HG02623 (cell line): Measurements from ENCODE around the gene RNF212.

ENCODE experiments used
- ATAC-seq: cut with Tn5 transposase; IDR thresholded peaks from one replicate; pipeline ENCODE4 v1.9.1; 2021; ENCODE audit warnings: moderate library complexity; ENCODE audit not compliant: unreplicated experiment

RNF212 gene

DNA sequence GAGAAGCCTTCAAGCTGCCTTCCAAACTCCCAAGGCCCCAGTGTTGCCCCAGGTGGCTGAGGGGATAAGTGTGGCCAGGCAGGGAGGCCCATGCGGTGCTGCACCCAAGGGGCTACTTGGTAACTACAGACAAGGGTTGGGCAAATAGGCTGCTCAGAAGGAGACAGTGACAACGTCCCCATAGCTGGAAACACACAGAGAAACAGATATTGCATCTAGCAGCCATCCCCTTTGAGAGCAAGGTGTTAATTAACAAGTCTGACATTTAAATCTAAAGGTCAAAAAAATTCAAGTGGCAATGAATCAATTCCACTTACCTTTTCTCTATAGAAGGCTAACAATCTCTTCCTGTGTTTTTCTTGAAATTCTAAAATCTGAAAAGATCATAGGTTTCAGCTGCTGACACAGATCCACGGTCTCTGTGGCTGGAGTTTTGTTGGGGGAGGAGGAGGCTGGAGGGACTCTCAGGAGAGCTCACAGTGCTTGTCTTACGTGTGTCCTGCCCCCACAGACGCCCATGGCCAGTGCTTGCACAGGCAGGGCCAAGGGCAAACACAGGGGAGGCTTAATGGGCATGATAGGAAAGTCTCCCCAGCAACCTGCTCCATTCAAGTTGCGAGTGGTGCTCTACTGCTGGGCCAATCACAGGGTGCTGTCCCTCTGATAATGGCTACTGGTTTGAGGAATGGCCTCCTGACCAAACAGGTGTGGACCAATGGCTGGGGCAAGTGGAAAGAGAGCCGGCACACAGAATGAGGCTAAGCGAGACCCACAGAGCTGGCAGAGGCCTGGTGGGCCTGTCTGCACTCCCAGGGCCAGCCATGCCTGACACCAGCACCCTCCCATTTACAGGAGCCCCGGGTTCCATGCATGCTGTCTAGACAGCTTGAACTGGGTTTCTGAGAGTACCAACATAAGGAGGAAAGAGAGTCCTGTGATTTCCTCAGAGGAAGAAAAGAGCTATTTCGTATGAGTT, 22.6 kb downstream of the RNF212 start:
- ATAC-seq = no peak

DNA sequence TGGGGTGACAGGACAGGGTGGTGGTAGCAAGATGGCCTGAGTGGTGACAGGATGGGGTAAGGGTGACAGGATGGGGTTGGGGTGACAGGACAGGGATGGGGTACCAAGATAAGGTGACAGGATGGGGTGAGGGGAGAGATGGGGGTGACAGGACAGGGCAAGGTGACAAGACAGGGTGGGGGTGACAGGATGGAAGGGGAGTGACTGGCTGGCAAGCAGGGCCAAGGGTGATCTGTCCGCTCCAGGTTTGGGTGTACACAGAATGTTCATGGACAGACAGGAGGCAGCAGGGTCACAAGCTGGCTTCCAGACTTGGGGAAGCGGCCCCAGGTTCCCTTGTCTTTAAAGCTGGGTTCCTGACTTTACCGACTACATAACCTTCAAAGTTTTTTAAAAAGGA, 23.3 kb downstream of the RNF212 start:
- ATAC-seq = no peak

DNA sequence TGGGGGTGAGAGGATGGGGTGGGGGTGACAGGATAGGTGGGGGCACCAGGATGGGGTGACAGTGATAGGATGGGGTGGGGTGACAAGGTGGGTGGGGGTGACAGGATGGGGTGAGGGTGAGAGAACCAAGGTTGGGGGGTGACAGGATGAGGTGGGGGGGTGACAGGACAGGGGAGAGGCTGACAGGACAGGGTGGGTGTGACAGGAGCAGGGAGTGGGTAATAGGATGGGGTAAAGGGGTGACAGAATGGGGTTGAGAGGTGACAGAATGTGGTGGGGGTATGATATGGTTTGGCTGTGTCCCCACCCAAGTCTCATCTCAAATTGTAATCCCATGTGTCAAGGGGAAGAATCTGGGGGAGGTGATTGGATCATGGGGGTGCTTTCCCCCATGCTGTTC, 26.0 kb downstream of the RNF212 start:
- no peak for ATAC-seq

DNA sequence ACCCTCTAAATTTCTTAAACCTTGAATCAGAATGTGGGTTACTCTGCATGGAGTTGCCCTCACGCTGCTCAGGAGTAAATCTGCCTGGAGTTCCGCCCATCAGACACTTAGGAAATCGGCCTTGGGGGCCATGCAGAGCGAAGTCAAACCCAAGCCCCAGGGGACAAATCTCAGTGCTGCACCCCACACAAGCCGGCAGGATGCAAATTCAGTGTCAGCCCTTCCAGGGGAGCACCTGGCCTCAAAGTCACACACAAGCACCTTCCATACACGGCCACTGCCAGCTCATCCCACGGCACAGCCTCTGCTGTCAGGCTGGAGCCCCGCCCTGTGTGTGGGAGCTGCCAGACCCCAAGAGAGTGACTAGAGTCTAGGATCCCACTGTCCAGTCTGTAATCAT, 27.4 kb downstream of the RNF212 start:
- ATAC-seq = no peak

DNA sequence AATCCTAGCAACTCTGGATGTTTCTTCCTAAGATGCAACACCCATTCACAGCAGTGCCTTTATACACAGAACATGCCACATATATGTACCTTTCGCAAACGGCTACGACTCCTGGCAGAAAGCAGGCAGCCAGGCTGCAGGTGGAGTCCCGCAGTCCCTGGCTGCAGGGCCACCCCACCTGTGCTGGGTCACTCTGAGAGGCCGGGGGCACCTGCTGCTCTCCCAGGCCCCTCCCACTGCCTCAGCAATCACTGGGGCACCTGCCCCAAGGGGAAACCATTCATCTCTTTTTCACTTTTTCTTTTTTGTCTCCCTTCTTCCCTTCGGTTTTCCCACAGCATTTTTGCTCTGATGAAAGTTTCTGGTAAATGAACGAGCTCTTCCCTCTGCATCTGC, 28.0 kb downstream of the RNF212 start:
- no peak for ATAC-seq

DNA sequence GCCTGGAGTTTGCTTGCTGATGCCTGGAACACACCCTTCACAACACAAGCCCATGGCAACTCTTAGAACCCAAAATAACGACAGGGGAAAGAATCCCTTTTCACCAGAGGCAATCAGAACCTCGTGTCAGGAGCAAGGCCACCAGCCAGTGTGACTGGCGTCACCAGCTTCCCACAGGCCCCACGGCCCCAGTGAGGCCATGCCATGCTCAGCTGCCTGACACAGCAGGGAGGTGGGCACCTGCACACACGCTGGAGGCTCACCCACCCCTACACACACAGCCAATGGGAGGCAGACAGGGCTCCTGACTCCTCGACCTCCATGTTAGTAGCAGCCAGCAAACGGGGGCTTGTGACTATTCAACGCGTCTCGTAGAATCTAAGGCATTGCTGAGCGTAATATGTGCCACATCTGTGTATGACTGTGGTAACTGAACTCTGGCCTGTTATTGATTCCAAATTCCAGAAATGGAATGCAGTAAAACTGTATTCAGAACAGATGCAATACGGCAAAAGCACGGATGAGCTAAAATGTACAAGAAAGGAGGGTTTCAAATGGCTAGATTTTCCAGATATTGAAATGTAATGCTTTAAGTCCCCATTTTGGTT, 28.5 kb downstream of the RNF212 start:
- no peak for ATAC-seq

GRCh38 chr4:1084394-1084793, 29.0 kb downstream of the RNF212 start:
- ATAC-seq = no peak

- no peak for ATAC-seq
These were observed 30.9 kb downstream of the RNF212 start for GRCh38 chr4:1082215-1083182.

GRCh38 chr4:1081689-1082040, 31.7 kb downstream of the RNF212 start:
- no peak for ATAC-seq

DNA sequence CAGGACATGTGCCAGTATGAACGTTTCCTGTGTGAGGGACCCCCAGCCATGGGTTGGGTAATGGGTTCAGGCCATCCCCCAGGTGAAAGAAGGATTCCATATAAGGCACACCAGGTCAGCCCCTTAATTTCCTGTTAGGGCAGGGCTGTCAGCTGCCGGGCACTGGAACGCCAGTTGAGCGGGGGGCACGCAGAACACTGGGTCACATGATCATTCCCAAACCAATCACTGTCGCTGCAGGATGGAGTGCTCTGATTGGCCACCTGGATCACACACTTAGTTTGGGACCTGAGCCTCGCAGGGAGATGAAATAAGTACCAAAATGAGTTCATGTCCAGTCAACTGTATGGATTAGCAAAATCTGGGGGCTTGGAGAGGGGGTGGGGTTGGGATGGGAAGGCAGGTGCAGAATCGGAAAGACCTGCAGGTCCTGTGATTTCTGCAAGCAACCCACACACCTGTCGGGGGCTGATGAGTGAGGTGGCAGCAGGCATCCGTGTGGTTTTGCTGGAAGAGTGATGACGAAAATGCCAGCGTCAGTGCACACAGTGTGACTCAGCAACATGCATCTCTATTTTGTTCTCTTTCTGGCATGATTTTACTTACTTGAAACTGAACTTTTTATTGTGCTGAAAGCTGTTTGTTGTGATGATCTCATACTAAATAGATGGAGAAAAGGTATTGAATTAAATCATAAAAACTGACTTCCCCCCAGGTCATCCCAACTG, 32.2 kb downstream of the RNF212 start:
- ATAC-seq = no peak

- ATAC-seq = no peak
These were observed 32.9 kb downstream of the RNF212 start for GRCh38 chr4:1080432-1080831.

- no peak for ATAC-seq
These were observed 33.6 kb downstream of the RNF212 start for GRCh38 chr4:1079711-1080265.

DNA sequence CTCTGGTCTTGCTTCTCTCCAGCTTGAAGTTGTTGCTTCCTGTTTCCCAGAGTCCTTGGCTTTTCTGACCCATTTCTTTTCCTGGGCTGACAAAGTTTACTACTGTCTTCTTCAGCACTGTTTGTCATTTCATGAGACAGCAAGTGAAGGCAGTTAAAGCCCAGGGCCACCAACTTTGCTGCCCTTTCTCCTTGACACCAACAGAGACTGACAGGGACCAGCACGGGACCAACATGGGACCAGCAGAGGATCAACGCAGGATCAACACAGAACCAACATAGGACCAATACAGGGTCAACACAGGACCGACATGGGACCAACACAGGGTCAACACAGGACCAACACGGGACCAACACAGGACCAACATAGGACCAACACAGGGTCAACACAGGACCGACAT, 34.9 kb downstream of the RNF212 start:
- no peak for ATAC-seq

- no peak for ATAC-seq
These were observed 35.5 kb downstream of the RNF212 start for GRCh38 chr4:1077711-1078477.

DNA sequence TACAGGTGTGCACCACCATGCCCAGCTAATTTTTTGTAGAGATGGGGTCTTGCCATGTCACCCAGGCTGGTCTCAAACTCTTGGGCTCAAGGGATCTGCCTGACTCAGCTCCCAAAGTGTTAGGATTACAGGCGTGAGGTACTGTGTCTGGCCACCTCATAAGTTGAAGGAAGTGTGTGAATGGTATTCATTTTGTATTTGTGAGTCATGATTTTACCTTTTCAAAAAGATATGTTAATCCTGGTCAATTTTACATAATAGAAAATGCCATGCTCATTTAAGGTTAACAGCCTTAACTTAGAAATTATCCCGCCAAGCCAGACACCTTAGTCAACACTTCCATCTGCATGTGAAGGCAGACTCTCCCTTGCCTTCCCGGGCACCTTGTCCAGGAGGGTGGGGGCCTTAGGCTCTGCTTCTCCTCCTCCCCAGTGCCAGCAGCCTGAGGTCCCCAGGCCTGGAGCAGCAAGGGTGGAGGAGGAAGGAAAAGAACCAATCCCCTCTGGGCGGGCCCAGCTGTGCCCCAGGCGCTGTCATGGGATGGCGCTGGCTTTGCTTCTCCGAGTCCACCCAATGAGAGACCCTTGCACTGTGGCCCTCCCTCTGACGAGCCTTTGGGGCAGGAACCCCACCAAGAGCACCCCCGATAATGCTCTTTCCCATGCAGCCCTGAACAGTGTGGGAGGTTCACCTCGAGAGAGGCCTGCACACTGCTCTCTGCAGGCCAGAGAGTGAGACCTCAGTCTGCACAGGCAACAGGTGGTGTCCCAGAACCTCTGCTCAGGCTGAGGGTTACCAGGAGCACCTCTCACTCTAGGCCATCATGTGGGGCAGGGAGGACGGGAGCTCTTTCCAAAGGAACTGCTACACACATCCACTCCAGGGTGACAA, 37.3 kb downstream of the RNF212 start:
- no peak for ATAC-seq

- no peak for ATAC-seq
These were observed 38.1 kb downstream of the RNF212 start for GRCh38 chr4:1075225-1075624.

- ATAC-seq = no peak
These were observed 39.3 kb downstream of the RNF212 start for GRCh38 chr4:1074077-1074476.

DNA sequence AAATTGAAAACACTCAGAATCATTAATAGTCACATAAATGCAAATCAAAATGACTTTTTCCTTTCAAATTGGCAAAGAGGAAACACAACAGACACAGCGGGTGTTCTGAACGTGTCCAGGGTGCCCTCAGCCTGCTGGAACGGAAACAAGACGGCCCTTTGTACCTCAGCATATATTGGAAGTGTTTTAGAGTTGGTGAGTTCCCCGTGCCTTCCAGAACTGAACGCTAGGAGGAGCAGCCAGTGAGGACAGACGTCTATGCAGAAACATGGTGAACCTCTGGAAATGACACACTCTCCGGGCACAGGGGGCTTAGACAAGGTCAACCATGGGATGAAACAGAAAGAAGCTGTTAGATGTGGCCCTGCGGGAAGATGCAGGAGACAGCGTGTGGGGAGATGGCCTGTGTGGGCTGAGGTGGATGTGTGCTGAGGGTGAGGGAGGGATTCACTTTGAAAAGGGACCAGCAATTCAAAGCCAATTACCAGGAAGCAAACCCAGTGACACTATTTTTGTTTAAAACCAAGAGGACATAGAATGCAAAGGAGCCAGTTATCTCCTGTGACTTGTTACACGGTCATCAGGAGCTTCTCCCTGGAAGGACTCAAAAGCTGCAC, 40.4 kb downstream of the RNF212 start:
- no peak for ATAC-seq
